Type B pancreatic cell (in vitro differentiated cells): ENCODE data around the gene XIRP2. TPM values are rescaled to one million over a fixed set of nuclear protein-coding genes. Genes with fewer than 3 reads are reported as not detected.

Experiments
- DNase-seq: peaks from one replicate; pipeline ENCODE4 v3.0.0; 2021; ENCODE audit warnings: mixed read lengths; ENCODE audit not compliant: unreplicated experiment; ENCODE audit errors: extremely low spot score
- H3K27ac Mint-ChIP-seq: 2 replicates; pipeline ENCODE4 v1.8.0; 2021; ENCODE audit warnings: mild to moderate bottlenecking, mixed read lengths
- H3K27me3 Mint-ChIP-seq: 2 replicates; pipeline ENCODE4 v1.8.0; 2021; ENCODE audit warnings: mixed read lengths
- H3K36me3 Mint-ChIP-seq: 2 replicates; pipeline ENCODE4 v1.8.0; 2021; ENCODE audit warnings: mixed read lengths
- H3K4me1 Mint-ChIP-seq: one replicate; pipeline ENCODE4 v1.8.0; 2021; ENCODE audit warnings: mixed read lengths; ENCODE audit not compliant: unreplicated experiment
- H3K4me3 Mint-ChIP-seq: 2 replicates; pipeline ENCODE4 v1.8.0; 2021; ENCODE audit warnings: mild to moderate bottlenecking, mixed read lengths
- H3K9me3 Mint-ChIP-seq: 2 replicates; pipeline ENCODE4 v1.8.0; 2021; ENCODE audit warnings: mixed read lengths
- CTCF ChIP-seq: fragments of 200-600 bp; sonication (generic); conservative IDR thresholded peaks from 2 replicates; pipeline ENCODE4 v1.5.0; 2021; ENCODE audit warnings: antibody characterized with exemption, mild to moderate bottlenecking
- total RNA-seq: library from RNA; stranded (reverse); gene quantifications from 2 replicates; pipeline ENCODE4 v1.2.1, GENCODE V29; 2021; ENCODE audit warnings: low replicate concordance

The XIRP2 gene
- total RNA-seq, 1 donor from 2014 or later: 0.19 TPM

GRCh38 chr2:167135706-167136105 lies 247.4 kb downstream of the XIRP2 start:
- TF ChIP-seq CTCF: no peak
- Mint-ChIP-seq H3K4me3 (peak overlapping the region; percentile 11), H3K27ac (no peak overlapping the region), H3K27me3 (no peaks in the 10 kb centered on the region), H3K4me1 (peaks cover 21% of the 10 kb centered on the region), H3K36me3 (no peaks in the 10 kb centered on the region), H3K9me3 (no peaks in the 10 kb centered on the region)
- no peak for DNase-seq

- no peak for TF ChIP-seq CTCF
- DNase-seq: no peak
- Mint-ChIP-seq H3K9me3 (no peaks in the 10 kb centered on the region), H3K36me3 (no peaks in the 10 kb centered on the region), H3K4me1 (peaks cover 23% of the 10 kb centered on the region), H3K27ac (no peak overlapping the region), H3K4me3 (no peak overlapping the region), H3K27me3 (no peaks in the 10 kb centered on the region)
Observed at GRCh38 chr2:167136879-167137596, 248.8 kb downstream of the XIRP2 start.

- DNase-seq: no peak
- no peaks in the 10 kb centered on the region for H3K36me3 Mint-ChIP-seq
- no peaks in the 10 kb centered on the region for H3K9me3 Mint-ChIP-seq
- H3K4me3 Mint-ChIP-seq: no peak overlapping the region
- no peak for TF ChIP-seq CTCF
- no peak overlapping the region for H3K27ac Mint-ChIP-seq
- no peaks in the 10 kb centered on the region for H3K27me3 Mint-ChIP-seq
- peaks cover 21% of the 10 kb centered on the region for H3K4me1 Mint-ChIP-seq
Observed at GRCh38 chr2:167140330-167140729, 252.1 kb downstream of the XIRP2 start.

- H3K27me3 Mint-ChIP-seq: no peaks in the 10 kb centered on the region
- H3K4me3 Mint-ChIP-seq: no peak overlapping the region
- TF ChIP-seq CTCF: no peak
- no peaks in the 10 kb centered on the region for H3K36me3 Mint-ChIP-seq
- peaks cover 16% of the 10 kb centered on the region for H3K4me1 Mint-ChIP-seq
- no peak for DNase-seq
- no peaks in the 10 kb centered on the region for H3K9me3 Mint-ChIP-seq
- H3K27ac Mint-ChIP-seq: no peak overlapping the region
Observed at GRCh38 chr2:167140767-167141166, 252.5 kb downstream of the XIRP2 start.

- Mint-ChIP-seq H3K36me3 (no peaks in the 10 kb centered on the region), H3K9me3 (no peaks in the 10 kb centered on the region), H3K27ac (no peak overlapping the region), H3K27me3 (no peaks in the 10 kb centered on the region), H3K4me3 (no peak overlapping the region), H3K4me1 (peaks cover 9% of the 10 kb centered on the region)
- TF ChIP-seq CTCF: no peak
- DNase-seq: no peak
Observed at GRCh38 chr2:167142554-167142953, 254.3 kb downstream of the XIRP2 start.
